Stimulated activated CD8-positive, alpha-beta memory T cell treated with anti-CD3 and anti-CD28 coated beads, Interleukin-4, amount 100 ng/mL, for 24 hours (primary cell): ENCODE results near the gene CASP5.
"Not testable (repeated sequence)": the region's sequence is repeated elsewhere in the genome, so short reads cannot be mapped to it uniquely, and the experiment has no call there.

Experiments
- DNase-seq: peaks from one replicate; pipeline ENCODE4 v3.0.0-alpha.2; 2020; ENCODE audit warnings: low read depth

CASP5 gene

DNA sequence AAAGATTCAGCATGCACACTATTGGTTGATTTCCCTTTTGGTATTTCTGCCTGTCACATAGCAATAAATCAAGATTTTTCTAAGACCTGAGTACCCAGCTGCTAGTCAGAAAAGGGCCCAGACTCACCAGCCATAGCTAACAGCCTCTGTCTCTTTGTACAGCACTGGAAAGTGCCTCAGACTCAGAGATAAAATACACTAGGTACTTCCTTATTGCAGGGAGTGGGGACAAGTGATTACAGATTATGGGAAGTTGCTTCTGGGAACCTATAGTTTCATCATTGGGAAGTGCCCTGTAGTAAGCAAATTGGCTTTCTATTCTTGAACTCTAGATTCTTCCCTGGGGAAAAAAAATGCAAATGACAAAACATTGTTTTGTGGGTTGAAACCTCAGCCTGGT is at the start of gene CASP5:
Gene CASP5 (minus strand): TSS at position 166 of the 400 bp plus-strand sequence. CDS start 32 bp downstream, at position 134.
- no peak for DNase-seq

- DNase-seq, result not testable (repeated sequence)
Observed at GRCh38 chr11:105072080-105072479, 49.1 kb upstream of the CASP5 start.

DNA sequence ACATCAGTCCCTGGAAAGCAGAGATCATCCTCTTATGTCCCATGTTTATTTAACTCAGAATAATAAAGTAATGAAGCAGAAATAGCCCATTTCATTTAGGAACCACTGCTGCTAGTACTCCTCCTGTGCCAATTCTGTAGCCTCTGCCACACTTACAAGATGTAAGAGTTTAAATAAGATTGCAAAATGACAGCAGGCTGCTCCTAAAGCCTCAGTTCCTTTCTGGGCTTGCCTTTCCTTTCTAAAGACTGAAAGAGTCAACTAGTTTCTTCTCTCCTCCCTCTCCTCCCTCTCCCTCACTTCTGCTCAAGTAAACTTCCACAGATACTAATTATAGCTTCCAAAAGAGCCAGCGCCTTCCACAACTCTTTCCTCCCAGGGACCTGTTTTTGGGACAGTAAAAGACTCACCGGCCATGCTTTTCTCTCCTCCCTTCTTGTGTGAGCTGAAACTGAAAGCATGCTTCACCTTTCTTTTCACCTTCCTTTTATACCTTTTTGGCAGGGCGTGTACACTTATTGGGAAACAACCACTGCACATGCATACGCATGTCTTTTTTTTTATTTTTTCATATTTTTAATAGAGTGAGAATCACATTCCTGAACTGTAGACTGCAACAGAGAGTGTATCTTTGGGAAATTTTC is 48.2 kb upstream of the CASP5 start:
- DNase-seq, result no peak

DNA sequence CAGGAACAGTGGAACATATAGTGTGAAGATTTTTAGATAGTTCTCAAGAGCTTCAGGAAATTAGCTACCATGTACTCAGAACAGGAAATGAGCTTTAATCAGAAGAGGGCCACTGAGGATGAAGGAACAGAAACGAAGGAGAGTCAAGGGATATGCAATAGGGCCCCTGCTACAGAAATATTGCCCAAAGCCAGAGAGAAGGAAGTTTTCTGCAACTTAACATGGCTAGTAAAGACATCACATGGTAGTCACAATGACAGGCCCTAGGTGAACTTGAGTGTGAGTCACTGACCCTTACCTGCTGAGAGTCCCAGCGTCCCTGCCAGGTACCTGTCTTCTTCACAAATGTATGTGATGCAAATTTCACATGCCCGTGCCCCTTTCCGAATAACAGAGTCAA is 47.3 kb upstream of the CASP5 start:
- no peak for DNase-seq

DNA sequence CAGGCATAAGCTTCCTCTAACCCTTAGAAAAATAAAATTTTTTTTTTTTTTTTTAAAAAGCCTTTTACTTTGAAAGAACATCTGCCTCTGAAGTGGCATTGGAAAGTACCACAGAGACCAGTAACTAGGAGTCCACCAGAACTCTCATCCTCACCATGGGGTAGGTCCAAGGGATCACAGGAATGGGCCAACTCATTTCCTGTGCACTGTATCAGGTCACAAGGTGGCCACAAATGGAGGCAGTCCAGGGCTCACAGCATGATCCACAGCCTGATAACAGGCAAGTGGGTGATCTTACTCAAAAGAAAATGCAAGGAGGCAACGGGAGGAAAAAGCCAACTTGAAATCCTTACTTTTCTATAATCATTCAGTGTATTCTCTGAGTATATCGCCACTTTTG is 46.8 kb upstream of the CASP5 start:
- not testable (repeated sequence) for DNase-seq

DNA sequence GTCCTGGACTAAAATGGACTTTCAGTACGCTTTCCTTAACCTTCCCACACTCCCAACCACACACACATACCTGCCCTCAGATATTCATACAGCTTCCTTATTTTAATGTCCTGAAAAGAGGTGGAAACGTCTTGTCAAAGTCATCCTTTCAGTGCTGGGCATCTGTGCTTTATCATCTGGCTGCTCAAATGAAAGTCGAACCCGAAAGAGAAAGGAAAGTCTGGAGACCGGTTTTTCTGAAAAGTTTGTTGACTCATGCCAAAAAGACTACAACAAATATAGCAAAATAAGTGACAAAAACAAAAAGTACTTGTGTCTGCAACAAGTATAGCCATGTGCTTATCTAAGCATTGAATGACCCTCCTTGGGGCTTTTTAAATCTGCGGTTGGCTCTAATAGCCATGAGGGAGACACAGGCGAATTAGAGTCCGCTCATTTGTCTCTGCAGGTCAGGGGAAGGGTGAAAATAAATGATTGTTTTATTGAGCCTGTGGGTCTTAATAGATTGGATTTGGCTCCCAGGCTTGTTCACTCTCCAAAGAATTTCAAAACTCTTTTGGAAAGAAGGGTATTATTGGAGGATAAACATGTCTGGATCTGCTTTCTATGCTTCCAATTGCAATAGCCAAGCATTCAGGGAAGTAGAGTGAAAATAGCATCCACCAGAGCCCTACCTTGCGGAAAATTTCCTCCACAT is 40.4 kb upstream of the CASP5 start:
- DNase-seq, result not testable (repeated sequence)

GRCh38 chr11:105057432-105057831 is 34.5 kb upstream of the CASP5 start:
- no peak for DNase-seq

- no peak for DNase-seq
Observed at GRCh38 chr11:105056446-105056845, 33.5 kb upstream of the CASP5 start.

DNA sequence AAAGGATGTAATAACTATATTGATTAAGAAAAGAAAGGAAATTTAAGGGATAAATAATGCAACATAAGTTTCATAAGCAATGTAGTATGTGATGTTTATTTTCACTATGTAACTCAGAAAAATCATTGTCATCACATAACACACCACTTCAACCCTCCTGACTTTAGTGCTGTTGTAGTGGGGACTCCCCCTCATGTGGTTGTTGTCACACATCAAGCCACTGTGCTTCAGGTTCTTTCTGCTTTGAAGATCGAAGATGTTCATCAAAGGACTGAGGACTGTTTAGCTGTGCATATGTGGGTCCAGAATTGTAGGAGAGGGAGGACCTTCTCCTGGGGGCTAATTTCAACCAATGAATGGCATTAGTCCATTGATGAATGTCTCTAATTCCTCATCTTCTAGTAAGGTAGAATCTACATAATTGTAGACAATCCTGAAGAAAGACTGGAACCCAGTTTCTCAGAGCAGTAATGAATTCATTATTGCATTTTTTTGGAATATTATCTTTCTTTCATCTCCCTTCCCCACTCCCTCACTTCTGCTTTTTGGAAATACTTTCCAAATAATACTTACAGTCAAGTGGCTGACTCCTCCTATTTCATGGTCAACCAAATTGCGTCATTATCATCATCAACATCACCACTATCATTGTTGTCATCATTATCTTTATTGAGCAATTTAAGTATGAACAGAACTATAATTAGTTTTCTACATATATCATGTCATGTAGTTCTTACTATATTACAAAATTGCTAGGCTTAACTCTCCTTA is 31.9 kb upstream of the CASP5 start:
- no peak for DNase-seq

- no peak for DNase-seq
Observed at GRCh38 chr11:105052487-105052886, 29.5 kb upstream of the CASP5 start.

DNA sequence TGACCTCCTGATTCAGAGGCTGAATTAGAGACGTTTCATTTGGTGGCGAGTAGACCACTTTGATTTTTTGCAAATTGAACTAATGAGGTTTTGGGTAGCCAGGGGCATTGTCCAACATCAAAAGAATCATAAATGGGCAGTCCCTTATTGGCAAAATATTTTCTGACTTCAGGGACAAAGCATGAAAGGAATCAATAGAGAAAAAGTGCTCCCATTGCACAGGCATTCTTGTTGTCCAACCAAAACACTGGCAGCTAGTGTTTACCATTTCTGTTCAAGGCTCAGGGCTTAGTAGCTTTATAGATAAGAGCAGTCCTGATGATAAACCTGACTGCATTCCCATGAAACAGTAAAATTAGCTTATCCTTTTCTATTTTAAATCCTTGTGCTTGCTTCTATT is 28.6 kb upstream of the CASP5 start:
- DNase-seq, result no peak

DNA sequence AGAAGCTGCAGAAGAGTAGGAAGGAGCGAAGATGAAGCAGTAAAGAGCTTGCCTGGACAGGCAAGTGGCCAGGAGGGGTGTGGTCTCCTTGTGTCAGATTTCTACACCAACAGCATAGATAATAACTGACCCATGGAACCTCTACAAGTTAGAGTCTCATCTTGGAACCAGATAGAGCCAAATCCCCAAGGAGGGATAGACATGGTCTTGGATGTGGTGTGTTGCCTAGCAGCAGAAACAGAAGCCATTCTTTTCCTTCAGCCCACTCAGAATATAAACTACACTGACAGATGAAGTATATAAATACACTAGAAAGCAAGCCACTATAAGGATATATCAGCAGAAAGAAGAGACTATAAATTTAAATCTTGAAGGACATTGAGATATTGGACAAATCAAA is 26.5 kb upstream of the CASP5 start:
- no peak for DNase-seq

DNA sequence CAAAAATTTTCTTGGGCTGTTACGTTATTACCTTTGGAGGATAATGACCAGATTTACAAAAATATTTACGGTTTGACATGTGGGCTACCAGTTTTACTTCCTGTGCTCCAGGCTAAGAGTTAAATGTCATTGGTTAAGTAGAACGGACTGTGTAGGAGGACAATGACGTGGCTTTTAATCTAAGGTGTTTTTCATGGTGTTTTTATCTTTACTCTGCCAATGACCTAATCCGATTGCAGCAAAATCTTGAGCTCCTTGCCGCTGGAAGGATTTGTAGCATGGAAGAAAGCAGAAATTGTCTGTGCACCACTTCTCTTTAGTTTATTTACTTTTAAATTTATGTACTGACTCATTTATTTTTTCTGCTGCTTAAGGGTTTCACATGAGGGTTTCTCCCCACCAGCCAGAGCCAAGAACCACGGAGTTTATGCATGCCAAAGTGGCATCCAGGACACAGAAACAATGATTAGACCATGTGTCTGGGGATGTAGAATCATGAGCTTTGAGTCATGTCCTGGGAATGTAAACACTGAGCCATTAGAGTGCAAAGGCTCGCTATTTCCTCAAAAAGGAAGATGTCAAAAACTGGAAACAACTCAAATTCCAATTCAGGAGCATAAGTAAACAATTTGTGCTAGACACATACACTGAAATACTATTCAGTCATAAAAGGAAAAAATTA is 24.1 kb upstream of the CASP5 start:
- no peak for DNase-seq

GRCh38 chr11:105045676-105046296 is 22.8 kb upstream of the CASP5 start:
- DNase-seq, result no peak

- DNase-seq, result not testable (repeated sequence)
Observed at GRCh38 chr11:105044557-105045524, 21.9 kb upstream of the CASP5 start, which contains the start of gene CARD16. Gene CARD16, minus strand, starts transcription at chr11:105045335. Its CDS starts 38 bp downstream, at chr11:105045297.

DNA sequence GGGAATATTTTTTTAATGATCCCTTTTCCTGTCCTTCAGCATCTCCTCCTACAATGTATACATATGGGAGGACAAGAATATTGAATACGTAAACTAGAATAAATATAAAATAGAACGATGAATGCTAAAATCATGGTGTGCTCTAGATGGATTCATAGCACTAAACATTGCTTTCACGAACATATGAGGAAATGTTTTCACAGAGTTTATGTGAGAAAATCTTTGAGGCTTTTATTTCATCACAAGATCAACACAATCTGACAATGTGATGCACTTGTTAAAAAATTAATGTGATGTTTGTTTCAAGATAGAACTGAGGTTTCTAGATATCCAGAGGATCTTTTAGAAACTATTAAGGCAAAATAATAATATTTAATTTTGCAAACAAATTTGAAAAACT is 19.2 kb upstream of the CASP5 start:
- no peak for DNase-seq

DNA sequence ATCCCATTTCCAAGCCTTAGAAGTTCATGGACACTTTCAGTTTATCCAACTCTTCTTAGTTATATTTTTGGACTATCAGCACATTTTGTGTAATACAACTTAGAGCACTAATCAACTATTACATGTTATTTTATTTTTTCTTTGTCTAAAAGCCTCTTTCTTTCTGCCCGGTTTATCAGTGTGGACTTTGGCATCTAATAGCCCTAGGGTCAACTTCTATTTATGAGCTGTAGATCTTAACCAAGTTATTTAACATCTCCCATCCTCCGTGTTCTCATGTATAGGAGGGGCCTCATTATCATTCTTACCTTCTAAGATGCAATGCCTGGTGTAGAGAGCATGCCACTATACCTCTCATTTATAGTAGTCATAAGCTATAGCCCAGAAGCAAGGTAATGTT is 17.7 kb upstream of the CASP5 start:
- no peak for DNase-seq

- DNase-seq, result no peak
Observed at GRCh38 chr11:105034813-105035620, 12.0 kb upstream of the CASP5 start, which contains the start of gene CASP1. Gene CASP1, minus strand, starts transcription at chr11:105035144. Its CDS starts 31 bp downstream, at chr11:105035113.

GRCh38 chr11:105034388-105034787 is 11.4 kb upstream of the CASP5 start:
- not testable (repeated sequence) for DNase-seq

DNA sequence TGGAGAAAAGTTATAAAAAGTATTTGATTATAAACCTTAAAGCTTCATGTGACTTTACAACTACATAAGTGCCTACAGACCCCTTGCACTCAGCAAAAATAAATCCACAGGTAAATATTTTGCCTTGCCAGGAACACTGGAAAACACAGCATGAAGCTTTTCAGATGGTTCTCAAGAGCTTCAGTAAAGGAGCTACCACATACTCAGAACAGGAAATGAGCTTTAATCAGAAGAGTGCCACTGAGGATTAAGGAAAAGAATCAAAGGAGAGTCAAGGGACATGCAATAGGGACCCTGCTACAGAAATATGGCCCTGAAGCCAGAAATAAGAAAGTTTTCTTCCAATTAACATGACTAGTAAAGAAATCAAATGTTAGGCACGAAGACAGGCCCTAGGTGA is 10.8 kb upstream of the CASP5 start:
- DNase-seq, result no peak
